Astrocyte of the cerebellum (primary cell): ENCODE results near the gene ALOX5.
A peak's percentile ranks its signal among the peaks of the same experiment; 100 is the strongest.

Experiments
- DNase-seq: peaks from one replicate; pipeline ENCODE4 v3.0.0-alpha.2; 2011; ENCODE audit warnings: low read depth
- H3K4me3 ChIP-seq: 2 replicates; pipeline ENCODE4 v1.5.1; 2011; ENCODE audit warnings: mild to moderate bottlenecking, low read depth, low read length, moderate library complexity
- in situ Hi-C: cut with HindIII; loops from 2 replicates; pipeline ENCODE4 v1.10.0; 2017; ENCODE audit warnings: low sequenced_read_pairs
- TF ChIP-seq, protein P1 (sequence below): IDR thresholded peaks from 2 replicates; pipeline ENCODE4 v1.5.1; 2012; ENCODE audit warnings: low read length, low read depth, moderate library complexity, mild to moderate bottlenecking; ENCODE audit errors: missing control alignments

The ALOX5 gene

DNA sequence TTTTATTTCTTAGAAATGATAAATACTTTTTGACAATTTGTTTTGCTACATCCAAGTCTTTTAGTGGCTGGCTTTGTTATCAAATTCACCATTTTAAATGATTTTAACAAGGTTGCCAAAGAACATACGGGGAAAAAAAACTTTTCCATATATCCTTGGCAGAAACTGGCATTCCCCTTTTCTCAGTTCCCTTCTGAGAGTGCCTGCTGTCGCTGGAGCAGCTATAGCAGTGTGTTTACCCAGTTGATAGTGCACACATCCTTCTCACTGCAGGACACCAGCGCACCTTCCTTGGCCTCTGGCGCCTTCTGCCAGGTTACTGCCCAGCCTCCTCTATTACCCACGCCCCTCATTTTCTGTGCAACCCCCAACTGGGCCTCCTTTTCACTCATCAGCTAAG is 94.1 kb downstream of the ALOX5 start:
- in situ Hi-C loops = no loop called here
- TF ChIP-seq, protein P1, sequence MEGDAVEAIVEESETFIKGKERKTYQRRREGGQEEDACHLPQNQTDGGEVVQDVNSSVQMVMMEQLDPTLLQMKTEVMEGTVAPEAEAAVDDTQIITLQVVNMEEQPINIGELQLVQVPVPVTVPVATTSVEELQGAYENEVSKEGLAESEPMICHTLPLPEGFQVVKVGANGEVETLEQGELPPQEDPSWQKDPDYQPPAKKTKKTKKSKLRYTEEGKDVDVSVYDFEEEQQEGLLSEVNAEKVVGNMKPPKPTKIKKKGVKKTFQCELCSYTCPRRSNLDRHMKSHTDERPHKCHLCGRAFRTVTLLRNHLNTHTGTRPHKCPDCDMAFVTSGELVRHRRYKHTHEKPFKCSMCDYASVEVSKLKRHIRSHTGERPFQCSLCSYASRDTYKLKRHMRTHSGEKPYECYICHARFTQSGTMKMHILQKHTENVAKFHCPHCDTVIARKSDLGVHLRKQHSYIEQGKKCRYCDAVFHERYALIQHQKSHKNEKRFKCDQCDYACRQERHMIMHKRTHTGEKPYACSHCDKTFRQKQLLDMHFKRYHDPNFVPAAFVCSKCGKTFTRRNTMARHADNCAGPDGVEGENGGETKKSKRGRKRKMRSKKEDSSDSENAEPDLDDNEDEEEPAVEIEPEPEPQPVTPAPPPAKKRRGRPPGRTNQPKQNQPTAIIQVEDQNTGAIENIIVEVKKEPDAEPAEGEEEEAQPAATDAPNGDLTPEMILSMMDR = no peak
- H3K4me3 ChIP-seq = no peak overlapping the region
- no peak for DNase-seq

DNA sequence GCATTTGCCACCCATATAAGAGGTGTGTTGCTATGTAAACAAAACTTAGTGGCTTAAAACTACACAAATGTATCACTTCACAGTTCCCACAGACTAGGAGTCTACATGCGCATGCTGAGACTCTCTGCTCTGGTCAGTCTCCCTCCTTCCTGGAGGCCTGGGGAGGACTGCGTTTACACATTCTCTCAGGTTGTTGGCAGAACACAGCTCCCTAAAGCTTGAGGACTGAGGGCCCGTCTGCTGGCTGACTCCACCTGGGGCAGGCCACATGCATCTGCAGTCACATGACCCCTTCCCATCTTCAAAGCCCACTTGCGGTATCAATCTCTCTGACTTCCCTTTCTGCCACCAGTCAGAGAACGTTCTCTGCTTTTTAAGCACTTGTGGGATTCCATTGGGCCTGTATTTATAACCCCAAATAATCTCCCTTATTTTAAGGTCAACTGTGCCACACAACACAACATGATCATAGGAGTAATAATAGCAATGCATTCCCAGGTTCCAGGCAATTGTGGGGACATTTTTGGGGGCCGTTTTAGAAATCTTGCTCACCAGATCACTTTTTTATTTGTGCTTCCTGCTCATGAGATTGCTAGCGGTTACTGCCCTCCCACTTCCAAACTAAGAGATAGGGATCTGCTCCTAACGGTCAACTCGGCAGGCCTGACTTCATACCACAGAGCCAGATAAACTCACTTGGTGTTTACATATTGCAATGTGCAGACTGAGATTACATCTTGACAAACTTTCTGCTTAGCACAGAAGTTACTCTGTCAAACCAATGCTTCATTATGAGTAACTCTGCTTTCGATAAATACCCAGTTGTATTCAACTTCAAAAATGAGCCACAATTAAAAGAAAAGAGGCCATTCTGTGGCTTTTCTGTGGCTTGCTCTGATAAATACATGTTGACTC is 96.3 kb downstream of the ALOX5 start:
- in situ Hi-C loops = no loop called here
- DNase-seq = peak; percentile 11
- no peak overlapping the region for H3K4me3 ChIP-seq
- TF ChIP-seq, protein P1 = no peak

DNA sequence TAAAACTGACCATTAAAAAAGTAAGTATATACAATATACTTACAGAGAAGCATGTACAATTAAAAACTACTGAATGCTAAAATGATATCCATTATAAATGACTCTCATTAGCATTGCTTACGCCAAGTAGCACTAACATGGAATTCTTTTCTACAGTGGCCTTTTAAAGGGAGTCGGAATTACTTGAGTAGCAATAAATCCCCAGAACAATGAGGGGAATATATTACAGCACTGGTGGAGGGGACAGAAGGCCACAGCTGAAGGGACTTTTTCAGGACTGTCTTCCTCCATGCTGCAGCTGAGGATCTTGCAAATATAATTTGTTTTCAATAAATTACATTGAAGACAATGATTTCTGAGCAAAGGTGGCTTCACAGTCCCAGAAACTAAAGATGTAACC is 97.0 kb downstream of the ALOX5 start:
- no peak for DNase-seq
- H3K4me3 ChIP-seq = no peak overlapping the region
- TF ChIP-seq, protein P1 = no peak
- in situ Hi-C loops = no loop called here

DNA sequence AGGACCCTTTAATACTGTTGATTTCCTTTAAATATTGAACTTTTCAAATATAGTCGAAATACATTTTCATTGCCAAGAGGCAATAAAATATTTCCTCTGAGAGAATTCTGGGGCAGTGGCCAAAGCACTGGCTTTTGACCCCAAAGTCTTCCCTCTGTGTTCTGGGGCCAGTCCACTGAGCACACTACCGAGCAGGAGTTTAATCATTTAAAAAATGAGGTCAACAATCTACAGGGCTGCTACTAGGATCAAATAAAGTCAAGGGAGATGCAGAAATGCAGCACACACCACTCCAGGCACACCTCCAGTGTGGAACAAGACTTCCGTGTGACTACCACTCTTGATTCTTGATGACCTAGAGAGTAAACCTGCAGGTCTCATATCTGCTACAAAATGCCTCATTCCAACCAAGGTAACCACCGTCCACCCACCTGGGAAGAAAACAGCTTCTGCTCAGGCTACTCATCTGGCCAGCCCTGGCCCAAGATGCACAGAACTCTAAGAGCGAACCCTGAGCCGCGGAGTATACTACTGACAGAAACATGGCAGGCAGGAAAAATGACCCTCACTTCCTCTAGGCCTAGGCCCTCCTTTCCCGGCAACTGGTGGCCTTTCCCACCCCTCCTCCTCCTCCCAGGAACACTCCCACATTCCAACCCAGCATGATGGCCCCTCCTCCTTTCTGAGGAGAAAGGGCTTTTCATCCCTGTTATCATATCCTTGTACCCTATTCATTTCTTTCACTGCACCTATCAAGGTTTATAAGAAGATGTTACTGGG is 97.7 kb downstream of the ALOX5 start:
- in situ Hi-C loops = no loop called here
- TF ChIP-seq, protein P1 = no peak
- no peak for DNase-seq
- H3K4me3 ChIP-seq = no peak overlapping the region

DNA sequence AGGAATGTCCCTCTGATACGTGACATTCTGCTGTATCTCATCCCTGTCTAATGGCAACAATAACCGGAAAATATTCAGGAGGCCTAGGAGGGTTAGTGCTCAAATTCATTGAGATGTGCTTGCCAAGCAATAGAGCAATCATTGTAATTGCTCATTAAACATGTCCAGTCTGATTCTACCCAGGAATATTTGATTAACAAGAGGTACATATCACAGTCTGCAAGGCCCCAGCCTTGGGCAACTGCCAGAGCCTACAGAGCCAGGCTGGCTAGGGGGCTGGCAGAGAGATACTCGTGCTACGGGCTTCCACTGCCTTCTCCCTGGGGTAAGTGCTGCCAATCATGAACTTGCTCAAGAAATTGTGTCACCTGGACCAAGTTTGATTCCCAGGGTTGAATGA is 99.1 kb downstream of the ALOX5 start:
- H3K4me3 ChIP-seq = no peak overlapping the region
- DNase-seq = no peak
- TF ChIP-seq, protein P1 = no peak
- in situ Hi-C loops = no loop called here

DNA sequence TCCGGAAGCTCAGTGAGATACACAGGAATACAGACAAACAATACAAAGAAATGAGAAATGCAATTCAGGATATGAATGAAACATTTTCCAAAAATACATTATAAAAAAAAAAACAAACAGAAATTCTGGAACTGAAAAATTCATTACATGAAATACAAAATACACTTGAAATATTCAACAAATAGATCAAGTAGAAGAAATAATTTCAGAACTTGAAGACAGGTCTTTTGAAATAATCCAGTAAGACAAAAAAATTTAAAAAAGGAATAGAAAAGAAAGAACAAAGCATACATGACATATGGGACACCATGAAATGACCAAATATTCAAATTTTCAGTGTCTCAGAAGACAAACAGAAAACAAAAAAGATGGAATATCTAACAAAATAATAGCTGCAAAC is 102.5 kb downstream of the ALOX5 start:
- TF ChIP-seq, protein P1 = no peak
- in situ Hi-C loops = loop anchor here (25.0 kb wide), 1 partner anchor 186 kb away; the partner anchor contains the start of gene ZFAND4
- no peak for DNase-seq
- H3K4me3 ChIP-seq = no peak overlapping the region
